ENCODE data around the gene SPOCK3.

DNA sequence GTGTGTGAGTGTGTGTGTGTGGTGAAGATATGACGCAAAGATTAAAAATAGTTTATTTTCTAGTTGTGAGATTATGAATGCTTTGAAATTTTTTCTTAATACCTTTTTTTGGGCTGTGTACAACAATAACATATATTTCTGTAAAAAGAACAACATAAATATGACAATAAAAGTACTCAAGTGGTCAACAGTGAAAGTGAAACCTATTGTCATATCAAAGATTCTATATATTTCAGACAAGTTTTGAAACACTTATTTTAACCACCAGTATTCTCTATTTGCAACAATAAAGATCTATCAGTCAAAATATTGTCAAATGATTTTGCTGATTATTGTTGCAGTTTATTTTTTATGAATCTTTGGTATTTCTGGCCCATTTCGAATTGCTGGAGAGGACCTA lies 98.0 kb downstream of the SPOCK3 start:
- TF ChIP-seq, protein P1, sequence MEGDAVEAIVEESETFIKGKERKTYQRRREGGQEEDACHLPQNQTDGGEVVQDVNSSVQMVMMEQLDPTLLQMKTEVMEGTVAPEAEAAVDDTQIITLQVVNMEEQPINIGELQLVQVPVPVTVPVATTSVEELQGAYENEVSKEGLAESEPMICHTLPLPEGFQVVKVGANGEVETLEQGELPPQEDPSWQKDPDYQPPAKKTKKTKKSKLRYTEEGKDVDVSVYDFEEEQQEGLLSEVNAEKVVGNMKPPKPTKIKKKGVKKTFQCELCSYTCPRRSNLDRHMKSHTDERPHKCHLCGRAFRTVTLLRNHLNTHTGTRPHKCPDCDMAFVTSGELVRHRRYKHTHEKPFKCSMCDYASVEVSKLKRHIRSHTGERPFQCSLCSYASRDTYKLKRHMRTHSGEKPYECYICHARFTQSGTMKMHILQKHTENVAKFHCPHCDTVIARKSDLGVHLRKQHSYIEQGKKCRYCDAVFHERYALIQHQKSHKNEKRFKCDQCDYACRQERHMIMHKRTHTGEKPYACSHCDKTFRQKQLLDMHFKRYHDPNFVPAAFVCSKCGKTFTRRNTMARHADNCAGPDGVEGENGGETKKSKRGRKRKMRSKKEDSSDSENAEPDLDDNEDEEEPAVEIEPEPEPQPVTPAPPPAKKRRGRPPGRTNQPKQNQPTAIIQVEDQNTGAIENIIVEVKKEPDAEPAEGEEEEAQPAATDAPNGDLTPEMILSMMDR (IDR thresholded peaks at IDR 0.05), result no peak
- no peak for TF ChIP-seq POLR2A (IDR thresholded peaks at IDR 0.05)
